AG04450 (cell line): Measurements from ENCODE around the gene KLK1. TPM values are rescaled to one million over a fixed set of nuclear protein-coding genes. Genes with fewer than 3 reads are reported as not detected.
A peak's percentile ranks its signal among the peaks of the same experiment; 100 is the strongest.

ENCODE experiments used
- CTCF ChIA-PET: fragments of 300-600, 350-600 bp; formaldehyde crosslinking; extraction: SDS; loops from one replicate; lab custom pipeline; 2022; ENCODE audit warnings: antibody characterized with exemption, inconsistent platforms; lab: Charles Lee
- POLR2A ChIA-PET: fragments of 350-600 bp; formaldehyde crosslinking; extraction: SDS; loops from one replicate; lab custom pipeline; 2021; ENCODE audit warnings: antibody characterized with exemption, inconsistent platforms; lab: Yijun Ruan, JAX
- DNase-seq: peaks from one replicate; pipeline ENCODE4 v3.0.0-alpha.2; 2011; ENCODE audit warnings: low read depth, low spot score
- H3K27ac ChIP-seq: one replicate; pipeline ENCODE4 v1.5.1; 2012; ENCODE audit warnings: low read depth, low read length, control low read depth
- H3K27me3 ChIP-seq: one replicate; pipeline ENCODE4 v1.6.0; 2012; ENCODE audit warnings: low read length; ENCODE audit not compliant: control insufficient read depth, insufficient read depth
- H3K4me3 ChIP-seq: 2 replicates; pipeline ENCODE4 v1.5.1; 2011; ENCODE audit warnings: mild to moderate bottlenecking, low read depth, low read length, control low read depth
- H3K9me3 ChIP-seq: 2 replicates; pipeline ENCODE4 v1.5.1; 2012; ENCODE audit warnings: low read length; ENCODE audit not compliant: control insufficient read depth, insufficient read depth
- polyA plus RNA-seq: library from polyadenylated mRNA; depleted of rRNA; stranded (reverse); fragments of >200 nt; gene quantifications from 2 replicates; pipeline ENCODE4 v1.2.3, GENCODE V29; 2011
- TF ChIP-seq, protein P1 (sequence below): IDR thresholded peaks from 2 replicates; pipeline ENCODE4 v1.5.1; 2011; ENCODE audit warnings: low read depth, low read length, control low read depth, inconsistent platforms

KLK1 gene
- polyA plus RNA-seq, 1 experiment = not detected

DNA sequence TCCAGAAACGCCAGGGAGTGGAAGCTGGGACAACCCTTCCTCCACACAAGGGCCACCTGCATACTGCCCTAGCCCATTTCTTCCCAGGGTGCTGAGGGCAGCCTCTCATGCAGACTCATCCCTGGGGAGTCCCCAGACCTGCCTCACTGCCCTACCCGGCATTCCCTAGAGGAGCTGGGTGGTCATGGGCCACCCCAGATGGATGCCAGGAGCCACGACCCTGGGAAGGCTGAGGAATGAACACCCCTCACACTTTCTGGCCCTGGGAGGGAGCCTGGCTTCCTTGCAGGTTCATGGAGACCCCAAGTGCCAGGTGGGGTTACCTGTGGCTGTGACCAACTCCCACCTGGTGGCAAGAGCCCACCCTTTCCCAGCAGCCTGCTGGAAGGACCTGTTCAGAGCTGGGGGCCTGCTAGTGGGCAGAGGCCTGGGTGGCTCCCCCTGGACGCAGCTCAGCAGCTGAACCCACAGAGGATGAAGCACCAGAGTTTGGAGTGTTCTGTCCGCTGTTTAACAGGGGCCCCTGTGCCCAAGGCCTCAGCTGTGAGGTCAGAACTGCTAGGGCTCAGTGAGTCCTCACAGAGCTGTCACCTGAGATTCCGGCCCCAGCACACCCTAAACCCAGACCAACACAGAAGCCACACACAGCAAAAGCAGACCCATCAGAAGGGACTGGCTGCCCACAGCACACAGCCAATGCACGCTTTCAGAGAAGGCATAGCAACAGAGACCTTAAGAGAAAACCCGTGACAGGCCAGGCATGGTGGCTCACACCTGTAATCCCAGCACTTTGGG, 26.8 kb downstream of the KLK1 start:
- no peak for DNase-seq
- Histone ChIP-seq H3K27me3 (no peaks in the 10 kb centered on the region), H3K27ac (no peak overlapping the region), H3K9me3 (no peaks in the 10 kb centered on the region; the same call in 1 of the 2 replicates), H3K4me3 (no peak overlapping the region)
- ChIA-PET CTCF (interaction anchor here (0.7 to 0.9 kb wide), 2 partner anchors 15 to 72 kb away, joined by 3 to 6 read pairs; no protein-coding TSS in a partner anchor), POLR2A (interaction anchor here (2.4 kb wide), 1 partner anchor 7 kb away, joined by 9 read pairs; no protein-coding TSS in a partner anchor)
- TF ChIP-seq, protein P1, sequence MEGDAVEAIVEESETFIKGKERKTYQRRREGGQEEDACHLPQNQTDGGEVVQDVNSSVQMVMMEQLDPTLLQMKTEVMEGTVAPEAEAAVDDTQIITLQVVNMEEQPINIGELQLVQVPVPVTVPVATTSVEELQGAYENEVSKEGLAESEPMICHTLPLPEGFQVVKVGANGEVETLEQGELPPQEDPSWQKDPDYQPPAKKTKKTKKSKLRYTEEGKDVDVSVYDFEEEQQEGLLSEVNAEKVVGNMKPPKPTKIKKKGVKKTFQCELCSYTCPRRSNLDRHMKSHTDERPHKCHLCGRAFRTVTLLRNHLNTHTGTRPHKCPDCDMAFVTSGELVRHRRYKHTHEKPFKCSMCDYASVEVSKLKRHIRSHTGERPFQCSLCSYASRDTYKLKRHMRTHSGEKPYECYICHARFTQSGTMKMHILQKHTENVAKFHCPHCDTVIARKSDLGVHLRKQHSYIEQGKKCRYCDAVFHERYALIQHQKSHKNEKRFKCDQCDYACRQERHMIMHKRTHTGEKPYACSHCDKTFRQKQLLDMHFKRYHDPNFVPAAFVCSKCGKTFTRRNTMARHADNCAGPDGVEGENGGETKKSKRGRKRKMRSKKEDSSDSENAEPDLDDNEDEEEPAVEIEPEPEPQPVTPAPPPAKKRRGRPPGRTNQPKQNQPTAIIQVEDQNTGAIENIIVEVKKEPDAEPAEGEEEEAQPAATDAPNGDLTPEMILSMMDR = no peak

DNA sequence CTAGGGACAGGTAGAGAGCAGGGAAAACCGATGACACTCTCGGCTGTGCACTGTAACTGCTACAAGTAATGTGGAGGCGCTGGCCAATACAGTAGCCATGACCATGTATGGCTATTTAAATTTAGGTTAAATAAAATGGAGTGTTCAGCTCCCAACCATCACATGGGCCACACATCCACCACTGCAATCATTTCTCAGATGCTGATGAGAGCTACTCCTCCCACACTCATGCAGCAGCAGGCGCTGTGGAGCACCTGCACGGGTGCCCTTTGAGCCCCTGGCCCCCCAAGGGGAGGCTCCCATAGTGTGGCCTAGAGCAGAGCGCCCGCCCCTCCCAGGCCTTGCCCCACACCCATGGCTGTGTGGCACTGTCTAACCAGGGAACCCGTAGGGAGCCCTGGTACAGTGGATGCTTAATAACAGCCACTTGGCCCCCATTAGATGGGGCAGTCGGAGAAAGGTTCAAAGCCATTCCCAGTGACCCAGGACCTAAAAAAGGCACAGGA, 27.4 kb downstream of the KLK1 start:
- ChIA-PET POLR2A (interaction anchor here (2.4 kb wide), 1 partner anchor 8 kb away, joined by 9 read pairs; no protein-coding TSS in a partner anchor), CTCF (interaction anchor here (0.6 to 0.9 kb wide), 3 partner anchors 14 to 186 kb away, joined by 3 to 6 read pairs (median 6); no protein-coding TSS in a partner anchor)
- Histone ChIP-seq H3K27ac (no peak overlapping the region), H3K9me3 (no peaks in the 10 kb centered on the region; the same call in 1 of the 2 replicates), H3K27me3 (no peaks in the 10 kb centered on the region), H3K4me3 (no peak overlapping the region)
- DNase-seq = no peak
- TF ChIP-seq, protein P1 = no peak

DNA sequence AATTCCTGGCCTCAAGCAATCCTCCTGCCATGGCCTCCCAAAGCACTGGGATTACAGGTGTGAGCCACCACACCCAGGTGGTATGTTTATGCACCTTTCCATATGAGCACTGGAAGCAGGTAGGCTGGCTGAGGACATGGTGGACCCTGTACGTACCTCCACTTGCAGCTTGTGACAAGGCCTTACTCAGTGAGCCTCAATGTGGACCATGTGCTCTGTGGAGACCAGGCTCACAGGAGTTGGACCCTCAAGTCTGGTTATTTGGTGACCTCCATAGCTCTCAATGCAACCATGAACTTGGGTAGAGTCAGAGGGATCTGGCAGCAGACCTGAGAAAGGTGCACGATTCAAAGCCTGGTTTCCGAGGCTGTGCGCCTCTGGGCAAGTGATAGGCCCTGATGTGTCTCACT, 27.9 kb downstream of the KLK1 start:
- no peak for DNase-seq
- CTCF ChIA-PET = interaction anchor here (0.6 kb wide), 1 partner anchor 186 kb away, joined by 6 read pairs; no protein-coding TSS in a partner anchor
- Histone ChIP-seq H3K9me3 (no peaks in the 10 kb centered on the region; the same call in 1 of the 2 replicates), H3K4me3 (no peak overlapping the region), H3K27ac (no peak overlapping the region), H3K27me3 (no peaks in the 10 kb centered on the region)
- TF ChIP-seq, protein P1 = no peak
- POLR2A ChIA-PET = interaction anchor here (2.4 kb wide), 1 partner anchor 9 kb away, joined by 9 read pairs; no protein-coding TSS in a partner anchor

DNA sequence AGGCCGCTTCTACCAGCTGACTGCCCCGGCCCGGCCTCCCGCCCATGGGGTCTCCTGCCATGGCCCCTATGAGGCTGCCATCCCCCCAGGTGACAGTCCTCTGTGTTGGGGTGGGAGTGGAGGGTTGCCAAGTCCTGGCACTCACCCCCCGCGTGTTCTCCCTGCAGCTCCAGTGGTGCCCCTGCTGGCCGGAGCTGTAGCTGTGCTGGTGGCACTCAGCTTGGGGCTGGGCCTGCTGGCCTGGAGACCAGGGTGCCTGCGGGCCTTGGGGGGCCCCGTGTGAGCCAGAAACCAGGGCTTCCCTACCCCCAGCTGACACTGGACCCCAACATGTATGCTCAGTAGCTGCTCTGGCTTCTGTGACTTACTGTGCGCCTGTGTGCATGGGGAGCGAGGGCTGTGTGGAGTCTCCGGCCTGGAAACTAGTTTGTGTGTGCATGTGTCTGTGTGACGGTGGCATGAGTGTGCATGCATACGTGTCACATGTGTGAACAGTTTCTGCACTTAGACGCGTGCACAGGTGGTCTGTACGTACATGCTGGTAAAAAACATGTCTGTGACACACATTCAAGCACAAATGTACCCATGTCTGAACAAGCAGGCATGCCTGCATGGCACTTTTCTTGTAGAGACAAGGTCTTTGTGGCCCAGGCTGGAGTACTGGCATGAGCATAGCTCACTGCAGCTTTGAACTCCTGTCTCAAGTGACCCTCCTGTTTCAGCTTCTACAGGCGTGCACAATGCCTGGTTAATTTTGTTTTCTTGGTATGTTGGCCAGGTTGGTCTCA, 28.5 kb downstream of the KLK1 start:
- H3K4me3 ChIP-seq = no peak overlapping the region
- ChIA-PET CTCF (no interaction called here), POLR2A (interaction anchor here (0.5 to 2.4 kb wide), 2 partner anchors 9 to 438 kb away, joined by 3 to 9 read pairs; no protein-coding TSS in a partner anchor)
- no peak overlapping the region for H3K27ac ChIP-seq
- TF ChIP-seq, protein P1 = peak; percentile 28
- no peak for DNase-seq
- no peaks in the 10 kb centered on the region; the same call in 1 of the 2 replicates for H3K9me3 ChIP-seq
- no peaks in the 10 kb centered on the region for H3K27me3 ChIP-seq
